ENCODE measurements around the gene TBRG4.

Gene TBRG4

DNA sequence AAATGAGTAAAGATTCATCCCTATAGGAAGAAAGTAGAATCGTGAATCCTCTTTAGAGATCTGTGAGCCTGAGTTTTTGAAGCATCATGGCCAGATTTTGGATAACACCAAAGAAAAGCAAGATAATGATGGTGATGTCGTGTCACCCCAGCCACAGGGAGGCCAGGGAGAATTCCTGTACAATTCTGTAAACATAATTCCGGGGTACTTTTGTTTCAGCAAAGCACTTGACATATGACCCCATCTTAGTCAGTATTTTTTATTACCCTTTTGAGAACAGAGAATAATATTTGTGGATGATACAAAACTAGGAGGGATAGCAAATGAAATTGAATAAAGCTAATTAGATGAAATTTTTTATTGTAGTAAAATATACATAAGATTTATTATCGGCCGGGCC, 56.5 kb downstream of the TBRG4 start:
- no peak for DNase-seq (ENCODE audit: low read depth)

DNA sequence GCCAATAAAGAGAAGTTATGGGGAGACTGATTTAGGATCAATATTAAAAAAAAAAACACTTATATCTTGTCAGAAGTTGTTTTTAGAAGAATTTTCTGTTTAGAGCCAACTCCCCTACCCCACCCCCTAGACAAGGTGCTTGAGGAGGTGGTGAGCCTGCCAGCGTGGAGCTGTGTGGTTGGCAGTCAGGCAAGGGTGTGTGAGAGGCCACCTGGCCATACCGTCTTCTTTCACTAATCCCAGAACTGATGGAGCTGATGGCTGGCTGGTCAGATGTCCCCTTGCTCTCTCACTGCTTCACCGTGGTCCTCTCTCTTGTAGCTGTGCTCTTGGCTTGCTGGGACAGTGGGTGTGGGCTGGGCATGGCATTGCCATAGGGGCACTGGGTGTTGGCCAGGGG, 57.1 kb downstream of the TBRG4 start:
- DNase-seq (ENCODE audit: low read depth): no peak

DNA sequence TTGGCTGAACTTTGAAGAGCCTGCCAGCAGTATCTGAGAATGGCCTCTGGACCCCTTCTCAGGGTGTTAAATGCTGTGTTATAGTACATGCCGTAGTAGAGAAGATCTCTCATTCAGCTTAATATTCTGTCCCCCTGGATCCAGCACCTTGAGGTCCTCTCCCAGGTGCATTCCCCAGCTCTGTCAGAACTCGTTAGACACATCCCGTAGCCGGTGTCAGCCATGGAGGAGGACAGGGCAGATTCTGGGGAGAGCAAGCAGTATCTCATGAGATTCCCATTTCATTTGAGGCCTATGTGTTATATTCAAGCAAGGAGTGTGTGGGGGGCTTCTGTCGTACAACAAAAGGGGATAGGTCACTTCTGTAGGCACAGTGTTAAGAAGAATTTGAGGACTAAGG, 57.6 kb downstream of the TBRG4 start:
- DNase-seq (ENCODE audit: low read depth): no peak

DNA sequence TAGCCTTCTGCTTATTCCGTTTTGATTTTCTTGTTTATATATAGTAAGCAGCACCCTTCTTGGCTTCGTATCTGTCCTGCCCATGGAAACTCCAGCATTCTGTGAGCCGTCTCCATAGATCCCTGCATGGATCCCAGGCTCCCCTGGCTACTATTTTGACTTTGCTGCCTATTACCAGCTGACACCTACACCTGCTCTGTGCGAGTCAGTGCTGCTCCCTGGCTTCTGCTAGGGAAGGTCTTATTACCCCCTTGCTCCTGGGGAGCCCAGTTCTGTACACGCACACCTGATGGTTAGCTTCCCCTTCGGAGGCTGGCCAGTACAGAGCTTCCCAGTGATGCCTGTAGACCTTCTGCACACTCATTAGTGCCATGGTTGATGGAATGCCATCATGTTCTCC, 58.1 kb downstream of the TBRG4 start:
- DNase-seq (ENCODE audit: low read depth): no peak

DNA sequence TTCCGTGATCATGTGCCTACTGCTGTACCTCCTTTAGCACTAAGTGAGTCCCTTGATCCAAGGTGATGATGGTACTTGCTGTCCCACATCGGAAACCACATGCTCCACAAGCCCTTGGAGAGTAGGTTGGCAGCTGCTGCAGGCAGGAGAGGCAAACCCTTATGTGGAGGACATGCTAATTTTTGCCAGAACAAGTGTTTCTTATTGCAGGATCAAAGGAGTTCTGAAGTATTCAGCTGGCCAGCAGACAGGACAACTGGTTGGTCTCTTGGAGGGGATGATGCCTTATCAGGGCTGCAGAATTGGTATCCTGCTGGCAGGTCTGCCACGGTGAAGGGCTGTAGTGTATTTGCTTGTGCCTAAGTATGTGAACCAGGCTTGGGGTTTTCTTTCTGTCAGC, 59.5 kb downstream of the TBRG4 start:
- no peak for DNase-seq (ENCODE audit: low read depth)

DNA sequence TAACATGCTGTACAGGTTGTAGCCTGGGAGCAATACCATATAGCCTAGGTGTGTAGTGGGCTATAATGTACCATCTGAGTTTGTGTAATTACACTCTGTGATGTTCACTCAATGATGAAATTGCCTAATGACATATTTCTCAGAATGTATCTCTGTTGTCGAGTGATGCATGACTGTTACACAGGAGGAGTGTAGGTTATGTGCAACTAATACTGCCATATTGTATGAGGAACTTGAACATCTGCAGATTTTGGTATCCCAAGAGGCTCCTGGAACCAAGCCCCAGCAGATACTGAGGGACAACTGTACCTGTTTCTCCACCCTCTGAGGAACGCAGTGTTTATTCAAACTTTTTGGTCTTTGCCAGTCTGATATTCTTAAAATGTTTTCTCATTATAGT, 61.3 kb downstream of the TBRG4 start:
- no peak for DNase-seq (ENCODE audit: low read depth)
